Stimulated activated naive CD4-positive, alpha-beta T cell (primary cell): ENCODE measurements around the gene SLX1A.
"Not testable (repeated sequence)": the region's sequence is repeated elsewhere in the genome, so short reads cannot be mapped to it uniquely, and the experiment has no call there.

Experiments used
- DNase-seq, 6 experiments: peaks; one replicate each; lab custom pipeline; 2025; lab: John Stamatoyannopoulos, UW

The SLX1A gene

DNA sequence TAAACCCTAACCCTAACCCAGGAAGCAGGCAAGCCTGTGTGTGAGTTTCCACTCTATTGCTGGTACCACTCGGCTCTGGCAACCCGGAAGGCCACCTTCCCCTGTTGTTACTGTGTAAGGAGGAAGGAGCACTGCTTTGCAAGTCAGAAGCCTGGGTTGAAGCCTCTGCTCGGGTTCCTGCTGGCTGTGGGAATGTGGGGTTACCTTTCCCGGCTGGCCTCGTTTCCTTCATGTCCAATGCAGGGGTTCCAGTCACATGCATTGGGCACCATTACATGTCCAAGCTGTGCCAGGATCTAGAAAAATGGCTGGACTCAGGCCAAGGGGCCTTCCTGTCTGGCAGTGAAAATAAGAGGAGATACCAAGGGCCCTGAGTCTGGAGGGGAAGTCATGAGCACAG lies 23.4 kb downstream of the SLX1A start:
- DNase-seq = not testable (repeated sequence)
